Stimulated activated CD8-positive, alpha-beta memory T cell treated with anti-CD3 and anti-CD28 coated beads, Interleukin-2, amount 100 ng/mL, for 48 hours (primary cell): ENCODE measurements around the gene ZNF280D.
"Not testable (repeated sequence)": the region's sequence is repeated elsewhere in the genome, so short reads cannot be mapped to it uniquely, and the experiment has no call there.

Experiments
- DNase-seq, 2 donors: peaks; one replicate each; pipeline ENCODE4 v3.0.0-alpha.2; 2020; ENCODE audit warnings: low read depth in 2 of 2

The ZNF280D gene

DNA sequence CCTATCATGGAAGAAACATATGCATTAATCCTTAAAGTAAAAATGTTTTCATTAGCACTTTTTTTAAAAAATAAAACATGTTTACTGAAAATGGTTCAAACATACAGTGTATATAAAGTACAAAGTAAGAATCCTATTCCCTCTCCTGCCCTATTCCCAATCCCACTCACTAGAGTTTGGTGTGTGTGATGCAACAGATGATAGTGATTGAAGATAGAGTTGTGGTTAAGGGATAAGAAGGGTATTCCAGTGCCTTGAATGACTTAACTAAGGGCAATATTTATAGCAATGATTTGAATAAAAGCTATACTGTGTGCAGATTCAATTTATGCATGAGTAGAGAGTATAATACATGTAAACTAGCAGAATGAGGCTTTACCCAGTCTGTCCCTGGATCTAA, 18.1 kb downstream of the ZNF280D start:
- DNase-seq = no peak

DNA sequence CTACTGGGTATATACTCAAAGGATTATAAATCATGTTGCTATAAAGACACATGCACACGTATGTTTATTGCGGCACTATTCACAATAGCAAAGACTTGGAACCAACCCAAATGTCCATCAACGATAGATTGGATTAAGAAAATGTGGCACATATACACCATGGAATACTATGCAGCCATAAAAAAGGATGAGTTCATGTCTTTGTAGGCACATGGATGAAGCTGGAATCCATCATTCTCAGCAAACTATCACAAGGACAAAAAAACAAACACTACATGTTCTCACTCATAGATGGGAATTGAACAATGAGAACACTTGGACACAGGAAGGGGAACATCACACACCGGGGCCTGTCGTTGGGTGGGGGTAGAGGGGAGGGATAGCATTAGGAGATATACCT, 23.8 kb downstream of the ZNF280D start:
- not testable (repeated sequence) for DNase-seq

DNA sequence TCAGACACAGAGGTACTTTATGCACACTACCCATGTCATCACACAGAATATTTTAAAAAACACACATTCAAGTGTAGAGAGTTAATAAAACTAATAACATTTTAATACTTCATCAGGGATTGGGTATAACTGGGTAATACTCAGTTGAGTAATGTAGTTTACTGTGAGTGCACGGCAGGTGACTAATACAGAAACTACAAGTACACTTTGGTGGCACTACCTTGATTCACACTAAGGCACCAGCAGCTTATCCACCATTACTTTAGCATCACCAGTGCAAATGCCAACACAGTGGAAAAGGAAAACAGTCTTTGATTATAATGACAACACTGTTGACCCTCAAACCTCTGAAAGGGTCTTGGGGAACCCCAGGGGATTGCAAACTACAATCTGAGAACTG, 33.6 kb downstream of the ZNF280D start:
- no peak for DNase-seq

DNA sequence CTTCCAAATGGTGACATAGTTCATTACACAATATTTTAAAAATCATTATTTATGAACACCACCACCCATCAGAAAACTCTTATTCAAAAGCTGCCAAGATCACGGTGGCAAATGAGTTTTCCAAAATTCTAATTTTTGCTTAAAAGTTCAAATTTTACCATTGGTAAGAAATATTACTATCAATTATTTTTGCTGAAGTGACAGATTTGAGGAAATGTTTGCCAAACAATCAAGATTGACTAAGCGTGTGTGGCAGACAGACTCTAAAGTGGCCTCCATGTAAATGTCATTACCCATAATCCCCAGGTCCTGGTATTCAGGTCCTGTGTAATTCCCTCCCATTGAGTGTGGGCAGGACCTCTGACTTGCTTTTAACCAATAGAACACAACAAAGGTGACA, 35.0 kb downstream of the ZNF280D start:
- no peak for DNase-seq

DNA sequence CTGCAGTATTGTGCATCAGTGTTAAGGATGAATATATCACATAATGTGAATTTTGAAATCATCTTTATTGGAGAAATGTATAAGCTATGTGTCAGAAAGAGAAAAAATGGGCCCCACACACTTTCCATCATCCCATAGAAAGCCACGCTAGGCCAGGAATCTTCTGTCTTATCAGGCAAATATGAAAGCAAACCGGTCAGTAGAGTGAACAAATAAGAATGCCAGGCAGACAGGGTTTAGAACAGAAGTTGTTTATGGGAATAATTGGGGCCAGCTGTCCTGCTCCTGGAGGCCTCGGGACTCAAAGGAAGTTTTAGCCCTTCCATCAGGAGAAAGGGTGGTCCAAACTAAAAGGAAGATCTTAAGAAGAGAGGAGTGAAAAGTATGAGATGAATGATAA, 39.5 kb downstream of the ZNF280D start:
- no peak for DNase-seq

DNA sequence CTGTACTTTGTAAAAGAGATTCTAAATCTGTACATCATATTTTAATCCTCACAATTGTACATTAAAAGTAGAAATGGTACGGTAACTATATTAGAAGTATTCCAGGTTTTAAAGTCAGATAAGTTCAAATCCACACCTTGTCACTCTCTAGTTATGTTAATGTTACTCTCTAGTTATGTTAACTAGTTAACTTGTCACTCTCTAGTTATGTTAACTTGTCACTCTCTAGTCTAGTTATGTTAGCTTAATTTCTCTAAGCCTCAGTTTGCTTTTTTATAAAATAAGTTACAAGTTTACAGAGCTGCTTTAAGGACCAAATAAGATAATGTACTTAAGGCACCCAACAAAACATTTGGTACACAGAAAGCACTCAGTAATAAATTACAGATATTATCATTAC, 42.6 kb downstream of the ZNF280D start:
- DNase-seq = no peak

DNA sequence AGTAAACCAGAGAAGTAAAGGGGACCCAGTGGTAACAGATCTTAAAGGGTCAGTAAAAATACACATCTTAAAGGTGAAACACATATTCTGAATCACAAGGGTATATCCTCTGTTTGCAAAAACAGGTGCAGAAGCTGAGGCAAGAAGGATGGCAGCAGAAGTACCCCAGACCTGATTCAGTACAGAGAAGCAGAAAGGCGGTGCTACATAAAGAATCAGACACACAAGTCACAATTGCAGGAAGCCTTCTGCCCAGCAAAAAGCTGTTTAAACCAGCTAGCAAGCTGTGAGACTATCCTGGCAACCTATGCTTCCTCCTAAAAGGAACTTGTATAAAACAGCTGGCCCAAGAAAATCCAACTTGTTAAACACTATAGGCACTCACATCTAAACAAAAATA, 49.4 kb downstream of the ZNF280D start:
- no peak for DNase-seq

DNA sequence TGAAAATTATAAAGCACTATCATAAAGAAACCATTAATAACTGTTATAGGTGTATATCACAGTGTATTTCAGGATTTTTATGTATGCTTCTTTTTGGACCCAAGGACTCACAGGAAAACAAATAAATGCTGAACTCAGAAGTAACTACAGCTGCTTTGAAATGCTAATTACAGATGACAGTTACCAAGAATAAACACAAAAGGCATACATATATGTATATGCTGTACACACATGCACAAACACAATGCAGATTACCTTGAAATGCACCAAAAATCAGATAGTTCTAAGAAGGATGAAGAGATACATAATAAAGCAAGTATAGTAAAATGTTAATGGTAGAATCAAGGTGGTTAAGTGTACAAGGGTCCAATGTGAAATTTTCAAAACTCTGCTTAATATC, 52.2 kb downstream of the ZNF280D start:
- no peak for DNase-seq

DNA sequence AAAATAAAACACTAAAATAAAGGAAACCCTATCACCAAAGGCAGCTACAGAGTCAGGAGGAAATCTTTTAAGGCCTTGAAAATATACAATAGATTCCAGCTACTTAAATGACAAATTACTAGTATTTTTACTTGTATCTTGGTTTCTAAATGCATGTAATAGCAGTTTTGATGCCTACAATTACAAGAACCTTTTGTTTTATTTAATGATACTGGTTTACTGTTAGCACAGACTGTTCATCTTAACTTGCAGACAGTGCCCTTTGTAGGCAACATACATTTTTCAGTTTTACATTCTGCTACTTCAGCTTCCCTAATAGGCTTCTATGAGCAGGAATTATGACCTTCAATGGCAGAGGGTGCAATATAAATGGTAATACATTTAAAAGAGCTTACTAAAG, 54.1 kb downstream of the ZNF280D start:
- DNase-seq = no peak

DNA sequence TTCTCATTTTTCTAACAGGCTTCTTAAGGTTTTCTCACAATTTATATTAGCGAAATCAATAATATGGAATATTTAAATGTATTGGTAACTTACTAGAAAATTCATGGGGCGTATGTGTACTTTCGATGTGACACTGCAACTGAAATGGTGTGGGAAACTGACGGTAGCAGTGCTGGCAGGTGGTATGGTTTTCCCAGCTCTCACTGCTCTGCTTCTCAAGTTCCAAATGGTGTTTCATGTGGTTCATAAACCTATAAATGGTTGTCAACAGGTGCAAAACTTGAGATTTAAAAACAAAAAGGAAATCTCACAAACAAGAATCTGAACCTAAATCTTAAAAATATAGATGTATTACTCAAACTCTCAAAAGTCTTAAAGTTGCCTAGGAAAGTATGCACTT, 54.7 kb downstream of the ZNF280D start:
- DNase-seq = no peak

DNA sequence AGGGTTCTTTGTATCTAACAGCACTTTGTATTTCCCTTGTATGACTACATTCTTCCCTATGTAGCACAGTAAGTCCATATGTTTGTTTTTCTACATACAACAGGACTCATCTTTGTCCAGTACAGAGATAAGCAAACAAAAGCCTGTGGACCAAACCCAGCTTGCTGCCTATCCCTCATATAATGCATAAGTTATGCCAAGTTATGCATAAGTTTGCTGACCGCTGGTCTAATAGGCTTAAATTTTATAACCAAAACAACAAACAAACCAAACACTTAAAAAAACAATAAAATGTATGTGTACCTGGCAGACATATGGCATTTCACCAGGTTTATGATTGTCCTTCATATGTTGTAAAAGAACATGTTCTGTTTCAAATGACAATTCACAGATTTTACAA, 56.0 kb downstream of the ZNF280D start:
- no peak for DNase-seq

DNA sequence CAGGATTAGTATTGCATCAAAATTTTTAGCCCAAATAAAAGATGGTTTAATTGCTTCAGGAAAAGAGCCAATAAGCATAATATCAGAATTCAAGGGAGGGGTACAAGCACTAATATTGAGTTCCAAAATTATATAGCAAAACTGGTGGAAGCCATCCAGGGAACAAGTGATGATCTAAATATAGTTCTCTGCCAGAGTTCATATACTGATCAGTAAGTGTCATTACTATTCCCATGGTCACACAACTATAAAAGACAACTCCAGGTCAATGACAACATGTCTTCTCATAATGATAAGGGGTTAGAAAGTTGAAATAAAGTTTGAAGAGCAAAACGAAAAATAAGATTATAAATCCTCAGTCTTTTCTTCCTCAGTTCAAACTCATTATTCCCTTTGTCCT, 57.4 kb downstream of the ZNF280D start:
- no peak for DNase-seq

DNA sequence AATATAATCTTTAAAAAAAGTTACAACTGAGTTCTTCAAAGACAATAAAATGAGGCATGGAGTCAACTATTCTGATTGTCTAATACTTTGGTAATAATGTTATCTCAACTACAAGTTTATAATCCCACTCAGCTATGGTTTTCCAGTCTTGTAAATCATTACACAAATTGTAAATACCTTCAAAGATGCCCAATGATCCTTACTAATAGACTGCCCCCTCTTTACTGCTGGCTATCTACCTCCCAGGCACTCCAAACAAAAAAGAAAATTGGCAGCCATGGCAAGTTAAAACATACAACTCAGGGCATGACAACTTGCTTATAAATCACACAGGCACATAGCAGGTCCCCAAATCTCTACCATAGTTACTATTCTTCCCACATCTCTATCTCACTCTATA, 58.5 kb downstream of the ZNF280D start:
- DNase-seq = no peak

DNA sequence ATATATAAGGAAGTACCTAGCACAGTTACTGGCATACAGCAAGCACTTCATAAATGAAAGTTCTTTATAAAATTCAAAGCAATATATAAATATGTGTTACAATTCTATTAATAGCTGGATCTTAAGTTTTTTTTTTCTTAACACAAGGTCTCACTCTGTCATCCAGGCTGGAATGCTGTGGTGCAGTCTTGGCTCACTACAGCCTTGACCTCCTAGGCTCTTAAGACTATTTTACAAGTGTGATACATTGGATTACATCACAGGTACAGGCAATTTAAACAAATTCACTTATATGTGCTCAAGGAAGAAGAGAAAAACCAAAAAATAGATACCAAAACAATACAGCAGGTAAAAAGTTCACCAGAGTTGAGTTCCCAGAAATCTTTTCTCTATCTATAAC, 60.6 kb downstream of the ZNF280D start:
- no peak for DNase-seq

DNA sequence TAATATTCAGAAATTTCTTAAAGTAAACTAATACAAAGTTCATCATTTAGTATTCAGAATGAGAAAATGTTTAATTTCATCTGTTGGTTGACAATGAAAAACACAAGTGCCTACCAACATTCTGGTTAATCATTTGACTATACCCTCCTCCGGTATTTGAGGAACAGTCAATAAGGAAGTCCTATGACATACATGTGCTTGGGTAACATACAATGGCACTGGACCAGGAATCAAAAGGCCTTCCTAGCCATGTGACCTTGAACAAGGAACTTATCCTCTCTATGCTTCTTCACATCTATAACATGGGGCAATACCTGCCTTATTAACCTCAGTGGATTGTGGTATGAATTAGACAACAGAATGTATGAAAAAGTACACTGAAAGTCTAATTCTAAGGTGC, 65.8 kb downstream of the ZNF280D start:
- no peak for DNase-seq

DNA sequence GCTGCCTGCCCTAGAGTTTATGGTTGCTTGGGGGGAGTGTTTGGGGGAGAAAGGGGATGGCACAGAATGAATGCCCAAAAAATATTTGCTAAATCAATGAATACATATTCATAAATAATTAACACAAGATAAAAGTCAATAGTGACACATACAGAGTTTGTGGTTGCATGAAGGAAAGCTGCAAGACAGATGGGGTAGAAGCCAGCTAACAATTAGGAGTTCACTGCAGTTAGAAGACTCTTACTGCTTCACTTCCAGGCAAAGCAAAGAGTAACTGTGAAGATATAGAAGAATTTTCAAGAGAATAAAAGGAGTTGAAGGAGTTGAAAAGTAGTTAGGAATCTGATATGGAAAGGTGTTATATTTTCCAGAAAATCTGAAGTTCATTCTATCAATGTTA, 72.4 kb downstream of the ZNF280D start:
- no peak for DNase-seq

DNA sequence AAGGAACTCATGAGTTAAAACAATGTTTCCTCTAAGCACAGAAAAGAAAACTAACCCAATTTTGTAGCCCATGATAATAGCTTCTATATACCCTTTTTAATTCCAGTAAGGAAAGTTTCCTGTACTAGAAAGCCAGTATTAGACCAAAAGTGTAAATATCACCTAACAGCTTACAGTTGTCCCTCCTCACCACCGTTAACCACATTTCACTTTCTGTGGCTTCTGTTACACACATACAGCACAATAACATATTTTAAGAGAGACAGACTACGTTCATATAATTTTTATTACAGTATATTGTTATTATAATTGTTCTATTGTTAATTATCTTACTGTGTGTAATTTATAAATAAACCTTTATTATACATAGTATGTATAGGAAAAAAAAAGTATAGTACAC, 74.1 kb downstream of the ZNF280D start:
- DNase-seq = no peak

DNA sequence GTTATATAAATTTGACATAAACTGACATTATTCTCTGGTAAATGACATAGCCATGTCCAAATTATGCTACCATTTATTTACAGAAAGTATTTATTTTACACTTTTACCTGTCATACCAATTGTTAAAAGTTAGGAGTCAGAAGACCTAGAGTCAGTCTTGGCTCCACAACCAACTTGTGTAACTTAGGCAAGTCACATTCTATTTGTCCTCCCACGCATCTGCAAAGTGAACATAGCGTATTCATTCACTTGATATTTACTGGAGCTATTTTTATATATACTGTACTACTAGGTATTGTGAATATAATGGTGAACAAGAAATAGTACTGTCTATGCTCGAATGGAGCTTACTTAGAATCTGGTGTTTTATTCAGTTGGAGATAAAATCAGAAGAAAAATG, 78.7 kb downstream of the ZNF280D start:
- DNase-seq = no peak

DNA sequence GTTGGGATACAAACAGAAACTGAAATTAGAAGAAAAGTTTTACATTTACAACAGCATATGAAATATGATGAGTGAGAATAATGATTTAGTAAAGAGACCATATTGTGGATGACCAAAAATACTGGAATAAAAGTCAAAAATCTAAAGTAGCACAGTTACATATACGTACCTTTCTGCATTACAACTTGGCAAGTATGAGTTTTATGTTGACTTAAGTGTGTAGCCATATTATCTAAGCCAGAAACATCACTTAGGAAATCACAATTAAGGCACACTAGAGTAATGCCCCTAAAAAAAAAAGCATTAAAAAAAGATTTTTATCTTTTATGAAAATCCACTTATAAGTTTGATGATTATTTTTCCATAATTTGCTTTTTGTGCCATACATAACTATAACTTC, 79.1 kb downstream of the ZNF280D start:
- no peak for DNase-seq

DNA sequence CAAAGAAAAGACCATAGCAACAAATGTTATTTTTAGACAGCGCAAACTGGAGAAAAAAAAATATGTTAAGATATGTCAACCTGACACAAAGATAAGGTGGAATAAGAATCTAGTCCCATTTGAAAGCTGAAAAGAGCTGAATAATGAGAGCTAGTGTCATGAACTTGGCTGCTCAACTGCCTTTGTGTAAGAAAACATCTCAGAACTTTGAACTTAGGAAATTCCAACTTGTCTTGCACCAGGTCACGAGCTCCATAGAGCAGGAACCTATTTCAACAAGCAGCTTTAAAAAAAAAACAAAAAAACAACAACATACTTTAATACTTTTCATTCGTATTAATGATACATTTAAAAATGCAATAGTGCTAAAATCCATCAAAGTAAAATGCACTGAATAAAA, 79.5 kb downstream of the ZNF280D start:
- no peak for DNase-seq

DNA sequence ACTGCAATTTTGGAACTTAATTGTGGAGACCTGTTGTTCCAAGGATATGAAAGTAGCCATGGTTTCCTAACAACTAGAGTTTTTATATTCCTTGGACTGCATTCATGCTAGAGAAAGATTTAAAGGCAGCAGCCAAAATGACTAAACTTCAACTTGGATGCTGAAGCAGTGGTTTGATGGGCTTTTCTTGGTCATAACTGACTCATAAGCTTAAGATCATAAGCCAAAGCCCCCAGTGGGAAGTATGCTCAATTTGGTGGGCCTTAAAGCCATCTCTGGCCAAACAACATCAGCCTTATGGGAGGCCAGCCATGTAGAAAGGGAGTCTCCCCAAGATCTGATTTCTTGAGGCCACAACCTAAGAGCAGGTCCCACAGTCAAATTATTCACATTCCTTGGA, 80.2 kb downstream of the ZNF280D start:
- no peak for DNase-seq

DNA sequence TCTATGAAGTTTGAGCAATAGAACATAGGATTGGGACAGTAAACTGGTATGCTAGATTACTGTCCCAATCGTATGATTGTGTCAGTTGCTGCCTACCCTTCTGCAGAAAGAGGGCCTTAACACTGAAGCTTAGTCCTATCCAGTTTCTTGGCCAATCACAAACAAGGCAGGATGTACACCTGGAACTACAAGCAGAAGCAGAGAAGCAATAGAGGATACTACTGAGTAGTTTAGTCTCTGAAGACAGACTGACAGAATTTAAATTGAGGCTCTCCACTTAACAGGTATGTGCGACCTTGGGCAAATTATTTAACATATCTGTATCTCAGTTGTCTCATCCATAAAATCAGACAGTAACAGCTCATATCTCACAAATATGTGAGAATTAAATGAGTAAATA, 85.0 kb downstream of the ZNF280D start:
- no peak for DNase-seq

DNA sequence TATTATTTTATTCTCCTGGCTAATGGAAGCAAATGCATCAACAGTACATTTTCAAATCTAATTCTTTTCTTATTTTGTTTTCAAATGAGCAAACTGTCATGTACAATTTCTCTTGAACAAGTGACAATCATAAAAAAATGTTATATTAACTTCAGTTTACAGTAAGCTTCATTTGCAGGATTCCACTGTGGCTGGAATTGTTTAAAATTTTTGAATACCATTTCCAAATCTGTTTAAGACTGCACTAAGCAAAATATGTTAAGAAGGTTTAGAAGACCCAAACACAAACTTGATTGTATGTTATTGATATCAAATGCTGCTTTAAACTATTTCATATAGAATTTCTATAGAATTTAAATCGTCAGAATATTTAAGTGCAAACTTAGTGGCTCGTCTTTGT, 92.8 kb downstream of the ZNF280D start:
- DNase-seq = no peak

DNA sequence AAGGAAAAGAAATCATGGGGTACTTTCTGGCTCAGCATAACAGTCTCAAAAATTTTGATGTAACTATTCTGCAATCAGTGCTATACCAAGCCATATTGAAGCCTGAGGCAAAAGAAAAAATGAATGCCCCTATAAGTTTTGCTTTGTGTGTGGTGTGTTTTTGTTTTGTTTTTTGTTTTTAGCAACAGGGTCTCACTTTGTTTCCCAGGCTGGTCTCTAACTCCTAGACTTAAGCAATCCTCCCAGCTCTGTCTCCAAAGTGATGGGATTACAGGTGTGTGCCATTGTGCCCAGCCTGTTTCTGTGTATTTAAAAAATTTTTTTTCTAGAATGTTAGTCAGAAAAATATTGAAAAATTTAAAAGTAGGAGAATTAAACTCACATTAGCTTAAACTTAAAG, 93.2 kb downstream of the ZNF280D start:
- DNase-seq = no peak

DNA sequence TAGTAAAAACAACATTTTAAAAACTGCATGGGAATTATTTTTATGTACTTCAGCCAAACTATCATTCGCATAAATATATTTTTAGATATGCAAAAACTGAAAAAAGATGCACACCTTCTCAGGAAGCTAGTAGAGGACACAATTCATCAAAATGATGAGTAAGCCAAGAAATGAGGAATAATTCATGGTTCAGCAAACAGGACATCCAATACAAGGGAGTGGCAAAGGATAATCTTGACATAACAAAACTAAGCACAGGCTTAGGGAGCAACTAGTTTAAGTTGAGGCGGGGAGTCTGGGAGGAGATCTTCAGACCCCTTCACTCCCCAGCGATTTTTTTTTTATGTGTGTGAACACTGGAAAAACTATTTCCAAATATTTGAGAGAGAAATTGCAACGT, 93.7 kb downstream of the ZNF280D start:
- no peak for DNase-seq
